Skin of body (tissue), 2 donors: ENCODE measurements around the gene CIAPIN1. TPM values are rescaled to one million over a fixed set of nuclear protein-coding genes. Genes with fewer than 3 reads are reported as not detected.
A peak's percentile ranks its signal among the peaks of the same experiment; 100 is the strongest.
"Not testable (repeated sequence)": the region's sequence is repeated elsewhere in the genome, so short reads cannot be mapped to it uniquely, and the experiment has no call there.

Source experiments
- DNase-seq: peaks from one replicate; lab custom pipeline; 2025; lab: John Stamatoyannopoulos, UW
- total RNA-seq: library from RNA; depleted of rRNA; stranded (reverse); fragments of >200 nt; gene quantifications from one replicate; pipeline ENCODE4 v1.2.3, GENCODE V29; 2014

CIAPIN1 gene
- total RNA-seq, 1 donor from 2014 or later: 40.9 TPM

- DNase-seq: no peak
These were observed 2.5 kb downstream of the CIAPIN1 start for GRCh38 chr16:57444711-57445110.

GRCh38 chr16:57440551-57440950, 6.6 kb downstream of the CIAPIN1 start:
- DNase-seq: not testable (repeated sequence)

GRCh38 chr16:57439947-57440346, 7.2 kb downstream of the CIAPIN1 start:
- not testable (repeated sequence) for DNase-seq

- DNase-seq: no peak
These were observed 11.3 kb downstream of the CIAPIN1 start for GRCh38 chr16:57435838-57436237.

GRCh38 chr16:57434003-57434402, 13.2 kb downstream of the CIAPIN1 start:
- DNase-seq: no peak

- DNase-seq: no peak
These were observed 14.2 kb downstream of the CIAPIN1 start for GRCh38 chr16:57432989-57433388.

GRCh38 chr16:57432505-57432904, 14.7 kb downstream of the CIAPIN1 start:
- no peak for DNase-seq

GRCh38 chr16:57430955-57431354, 16.2 kb downstream of the CIAPIN1 start:
- DNase-seq: no peak

- DNase-seq: no peak
These were observed 19.4 kb downstream of the CIAPIN1 start for GRCh38 chr16:57427824-57428223.

GRCh38 chr16:57427307-57427706, 19.9 kb downstream of the CIAPIN1 start:
- no peak for DNase-seq

GRCh38 chr16:57426356-57426755, 20.8 kb downstream of the CIAPIN1 start:
- no peak for DNase-seq

GRCh38 chr16:57424583-57424982, 22.6 kb downstream of the CIAPIN1 start:
- no peak for DNase-seq

GRCh38 chr16:57423152-57423551, 24.0 kb downstream of the CIAPIN1 start:
- DNase-seq: no peak

- peak; percentile 61 for DNase-seq
These were observed 24.9 kb downstream of the CIAPIN1 start for GRCh38 chr16:57422026-57422944.

- no peak for DNase-seq
These were observed 27.7 kb downstream of the CIAPIN1 start for GRCh38 chr16:57419506-57419905.

GRCh38 chr16:57416084-57416483, 31.1 kb downstream of the CIAPIN1 start:
- DNase-seq: no peak

- DNase-seq: no peak
These were observed 33.5 kb downstream of the CIAPIN1 start for GRCh38 chr16:57413733-57414132.

GRCh38 chr16:57413301-57413730, 33.9 kb downstream of the CIAPIN1 start:
- DNase-seq: no peak

- no peak for DNase-seq
These were observed 34.6 kb downstream of the CIAPIN1 start for GRCh38 chr16:57412584-57412983.

GRCh38 chr16:57411362-57411976, 35.7 kb downstream of the CIAPIN1 start:
- no peak for DNase-seq

GRCh38 chr16:57409870-57410587, 37.2 kb downstream of the CIAPIN1 start:
- no peak for DNase-seq

GRCh38 chr16:57409065-57409464, 38.1 kb downstream of the CIAPIN1 start:
- no peak for DNase-seq
